HepG2 (cell line): ENCODE data around the gene SRRM4. TPM values are rescaled to one million over a fixed set of nuclear protein-coding genes. Genes with fewer than 3 reads are reported as not detected.
A peak's percentile ranks its signal among the peaks of the same experiment; 100 is the strongest.

Source experiments
- ATAD3A ChIP-seq: sonication (generic); formaldehyde crosslinking; IDR thresholded peaks from 2 replicates; pipeline ENCODE4 v1.4.0; 2020; ENCODE audit warnings: missing genetic modification reagents
- EHMT2 ChIP-seq: fragments of 200-600 bp; sonication (generic); IDR thresholded peaks from 2 replicates; pipeline ENCODE4 v1.7.0; 2017; ENCODE audit warnings: antibody characterized with exemption, low read depth, low read length, borderline replicate concordance
- POLR2G ChIP-seq: fragments of 200-400 bp; formaldehyde crosslinking; IDR thresholded peaks from 2 replicates; pipeline ENCODE4 v1.6.1; 2018; ENCODE audit warnings: mild to moderate bottlenecking, low read depth, low read length, moderate library complexity
- SALL2 ChIP-seq: sonication (generic); formaldehyde crosslinking; IDR thresholded peaks from 2 replicates; pipeline ENCODE4 v1.8.1; 2023; ENCODE audit warnings: mild to moderate bottlenecking, missing genetic modification reagents, inconsistent platforms
- SATB2 ChIP-seq: sonication (generic); formaldehyde crosslinking; IDR thresholded peaks from 2 replicates; pipeline ENCODE4 v1.5.0; 2020; ENCODE audit warnings: missing genetic modification reagents
- XBP1 ChIP-seq: sonication (generic); formaldehyde crosslinking; IDR thresholded peaks from 2 replicates; pipeline ENCODE4 v1.5.0; 2020; ENCODE audit warnings: missing genetic modification reagents
- ZFY ChIP-seq: sonication (generic); formaldehyde crosslinking; IDR thresholded peaks from 2 replicates; pipeline ENCODE4 v1.4.0; 2020; ENCODE audit warnings: missing genetic modification reagents
- ZNF747 ChIP-seq: sonication (generic); formaldehyde crosslinking; IDR thresholded peaks from 2 replicates; pipeline ENCODE4 v1.8.1; 2023; ENCODE audit warnings: missing genetic modification reagents, mild to moderate bottlenecking, borderline replicate concordance
- ZNF776 ChIP-seq: sonication (generic); formaldehyde crosslinking; IDR thresholded peaks from 2 replicates; pipeline ENCODE4 v1.4.0; 2020; ENCODE audit warnings: mild to moderate bottlenecking, missing genetic modification reagents
- polyA plus RNA-seq, 8 experiments: library from polyadenylated mRNA; depleted of rRNA in 3 of 8; stranded (reverse) in 7 of 8; unstranded in 1 of 8; fragments of >200 nt; fragmentation: Illumina TruSeq in 4 of 8; extraction: Trizol in 4 of 8; gene quantifications; 2 replicates each; pipeline versions ENCODE4 v1.2.1 to v1.2.3, GENCODE V29; 2011 to 2016; ENCODE audit warnings: low read depth in 4 of 8, missing spikeins in 1 of 8, mixed read lengths in 1 of 8; ENCODE audit not compliant: insufficient read depth in 1 of 8
- total RNA-seq, 5 experiments: library from RNA; depleted of rRNA; stranded (reverse); fragments of >200 nt; fragmentation: Illumina TruSeq; extraction: Trizol; gene quantifications; 2 replicates each; pipeline ENCODE4 v1.2.3, GENCODE V29; 2016; ENCODE audit warnings: low read depth in 1 of 5
- TF ChIP-seq, protein P1 (sequence below): IDR thresholded peaks from 2 replicates; pipeline ENCODE4 v1.6.1; 2016; ENCODE audit warnings: missing biosample characterization, missing genetic modification reagents, low read depth
- TF ChIP-seq, protein P2 (sequence below): sonication (generic); formaldehyde crosslinking; IDR thresholded peaks from 2 replicates; pipeline ENCODE4 v1.4.0; 2020; ENCODE audit warnings: missing genetic modification reagents, borderline replicate concordance
- TF ChIP-seq, protein P3 (sequence below): sonication (generic); formaldehyde crosslinking; IDR thresholded peaks from 2 replicates; pipeline ENCODE4 v1.4.0; 2020; ENCODE audit warnings: missing genetic modification reagents, borderline replicate concordance
- TF ChIP-seq, protein P4 (sequence below): sonication (generic); formaldehyde crosslinking; IDR thresholded peaks from 2 replicates; pipeline ENCODE4 v1.4.0; 2020; ENCODE audit warnings: missing genetic modification reagents
- TF ChIP-seq, protein P5 (sequence below): sonication (generic); formaldehyde crosslinking; IDR thresholded peaks from 2 replicates; pipeline ENCODE4 v1.4.0; 2020; ENCODE audit warnings: missing genetic modification reagents, borderline replicate concordance
- TF ChIP-seq, protein P6 (sequence below): IDR thresholded peaks from 2 replicates; pipeline ENCODE4 v1.6.1; 2016; ENCODE audit warnings: low read depth, borderline replicate concordance

The SRRM4 gene
- total and polyA plus RNA-seq, 2 of the 13 experiments (the other 11 are each of a cell fraction or from before 2014, with no cell fraction given): not detected

DNA sequence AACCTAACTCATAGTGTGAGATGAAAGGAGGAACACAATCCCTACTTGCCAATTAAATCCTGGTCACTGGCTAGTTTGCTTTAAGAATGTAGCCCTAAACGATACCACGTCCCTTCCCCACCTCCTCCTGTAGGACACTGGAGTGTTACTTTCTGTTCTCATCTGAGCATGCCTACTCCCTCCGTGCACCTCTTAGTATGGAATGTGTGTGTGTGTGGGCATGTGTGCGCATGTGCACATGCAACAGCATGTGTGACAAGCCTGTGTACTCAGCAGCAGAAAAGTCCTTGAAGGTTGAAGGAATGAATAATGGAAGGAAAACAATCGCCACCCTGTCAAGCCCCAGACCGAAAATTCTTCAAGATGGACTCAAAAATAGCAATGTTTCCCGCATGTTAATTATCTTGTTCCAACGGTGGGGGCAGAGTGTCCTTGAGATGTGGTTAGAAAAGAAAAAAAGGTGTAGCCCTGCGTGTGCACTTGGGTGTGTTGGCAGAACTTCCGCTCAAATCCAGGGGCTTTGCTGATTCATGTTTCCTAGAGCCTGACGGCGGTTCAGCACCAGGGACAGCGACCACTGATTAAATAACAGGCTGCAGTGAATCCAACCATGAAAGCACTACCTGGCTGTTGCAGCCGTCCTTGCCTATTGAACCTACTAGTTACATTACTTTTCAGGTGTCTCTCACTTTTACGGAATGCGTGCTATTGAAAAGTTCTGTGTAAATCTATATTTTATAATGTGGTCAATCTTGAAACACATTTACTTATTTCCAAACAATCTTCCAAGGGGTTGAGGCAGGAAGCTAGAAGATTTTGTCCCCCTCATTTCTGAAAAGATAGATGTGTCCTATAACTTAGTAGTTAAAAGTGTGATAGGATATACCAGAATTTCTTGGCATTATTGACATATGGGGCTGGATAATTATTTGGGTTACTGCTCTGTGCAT is 79.8 kb downstream of the SRRM4 start (continued):
- TF ChIP-seq, protein P1, sequence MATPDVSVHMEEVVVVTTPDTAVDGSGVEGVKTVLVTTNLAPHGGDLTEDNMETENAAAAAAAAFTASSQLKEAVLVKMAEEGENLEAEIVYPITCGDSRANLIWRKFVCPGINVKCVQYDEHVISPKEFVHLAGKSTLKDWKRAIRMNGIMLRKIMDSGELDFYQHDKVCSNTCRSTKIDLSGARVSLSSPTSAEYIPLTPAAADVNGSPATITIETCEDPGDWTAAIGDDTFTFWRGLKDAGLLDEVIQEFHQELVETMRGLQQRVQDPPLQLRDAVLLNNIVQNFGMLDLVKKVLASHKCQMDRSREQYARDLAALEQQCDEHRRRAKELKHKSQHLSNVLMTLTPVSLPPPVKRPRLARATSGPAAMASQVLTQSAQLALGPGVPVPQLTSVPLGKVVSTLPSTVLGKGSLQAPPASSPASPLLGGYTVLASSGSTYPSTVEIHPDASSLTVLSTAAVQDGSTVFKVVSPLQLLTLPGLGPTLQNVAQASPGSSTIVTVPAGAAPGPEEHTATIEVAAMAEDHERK (CRISPR knock-in tag): no peak
- no peak for TF ChIP-seq ATAD3A (CRISPR knock-in tag)
- no peak for TF ChIP-seq ZNF776 (CRISPR knock-in tag)
- 0 out of 2 replicates have a peak, but pooled peaks have one; percentile 48 for TF ChIP-seq SATB2 (CRISPR knock-in tag)
- TF ChIP-seq ZNF747 (CRISPR knock-in tag): no peak
- TF ChIP-seq EHMT2: peak; percentile 98
- TF ChIP-seq, protein P2, sequence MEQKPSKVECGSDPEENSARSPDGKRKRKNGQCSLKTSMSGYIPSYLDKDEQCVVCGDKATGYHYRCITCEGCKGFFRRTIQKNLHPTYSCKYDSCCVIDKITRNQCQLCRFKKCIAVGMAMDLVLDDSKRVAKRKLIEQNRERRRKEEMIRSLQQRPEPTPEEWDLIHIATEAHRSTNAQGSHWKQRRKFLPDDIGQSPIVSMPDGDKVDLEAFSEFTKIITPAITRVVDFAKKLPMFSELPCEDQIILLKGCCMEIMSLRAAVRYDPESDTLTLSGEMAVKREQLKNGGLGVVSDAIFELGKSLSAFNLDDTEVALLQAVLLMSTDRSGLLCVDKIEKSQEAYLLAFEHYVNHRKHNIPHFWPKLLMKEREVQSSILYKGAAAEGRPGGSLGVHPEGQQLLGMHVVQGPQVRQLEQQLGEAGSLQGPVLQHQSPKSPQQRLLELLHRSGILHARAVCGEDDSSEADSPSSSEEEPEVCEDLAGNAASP (CRISPR knock-in tag): peak; percentile 41; the same call in 1 of the 2 replicates
- TF ChIP-seq, protein P3, sequence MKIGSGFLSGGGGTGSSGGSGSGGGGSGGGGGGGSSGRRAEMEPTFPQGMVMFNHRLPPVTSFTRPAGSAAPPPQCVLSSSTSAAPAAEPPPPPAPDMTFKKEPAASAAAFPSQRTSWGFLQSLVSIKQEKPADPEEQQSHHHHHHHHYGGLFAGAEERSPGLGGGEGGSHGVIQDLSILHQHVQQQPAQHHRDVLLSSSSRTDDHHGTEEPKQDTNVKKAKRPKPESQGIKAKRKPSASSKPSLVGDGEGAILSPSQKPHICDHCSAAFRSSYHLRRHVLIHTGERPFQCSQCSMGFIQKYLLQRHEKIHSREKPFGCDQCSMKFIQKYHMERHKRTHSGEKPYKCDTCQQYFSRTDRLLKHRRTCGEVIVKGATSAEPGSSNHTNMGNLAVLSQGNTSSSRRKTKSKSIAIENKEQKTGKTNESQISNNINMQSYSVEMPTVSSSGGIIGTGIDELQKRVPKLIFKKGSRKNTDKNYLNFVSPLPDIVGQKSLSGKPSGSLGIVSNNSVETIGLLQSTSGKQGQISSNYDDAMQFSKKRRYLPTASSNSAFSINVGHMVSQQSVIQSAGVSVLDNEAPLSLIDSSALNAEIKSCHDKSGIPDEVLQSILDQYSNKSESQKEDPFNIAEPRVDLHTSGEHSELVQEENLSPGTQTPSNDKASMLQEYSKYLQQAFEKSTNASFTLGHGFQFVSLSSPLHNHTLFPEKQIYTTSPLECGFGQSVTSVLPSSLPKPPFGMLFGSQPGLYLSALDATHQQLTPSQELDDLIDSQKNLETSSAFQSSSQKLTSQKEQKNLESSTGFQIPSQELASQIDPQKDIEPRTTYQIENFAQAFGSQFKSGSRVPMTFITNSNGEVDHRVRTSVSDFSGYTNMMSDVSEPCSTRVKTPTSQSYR (CRISPR knock-in tag): peak; percentile 40; the same call in 1 of the 2 replicates
- TF ChIP-seq, protein P4, sequence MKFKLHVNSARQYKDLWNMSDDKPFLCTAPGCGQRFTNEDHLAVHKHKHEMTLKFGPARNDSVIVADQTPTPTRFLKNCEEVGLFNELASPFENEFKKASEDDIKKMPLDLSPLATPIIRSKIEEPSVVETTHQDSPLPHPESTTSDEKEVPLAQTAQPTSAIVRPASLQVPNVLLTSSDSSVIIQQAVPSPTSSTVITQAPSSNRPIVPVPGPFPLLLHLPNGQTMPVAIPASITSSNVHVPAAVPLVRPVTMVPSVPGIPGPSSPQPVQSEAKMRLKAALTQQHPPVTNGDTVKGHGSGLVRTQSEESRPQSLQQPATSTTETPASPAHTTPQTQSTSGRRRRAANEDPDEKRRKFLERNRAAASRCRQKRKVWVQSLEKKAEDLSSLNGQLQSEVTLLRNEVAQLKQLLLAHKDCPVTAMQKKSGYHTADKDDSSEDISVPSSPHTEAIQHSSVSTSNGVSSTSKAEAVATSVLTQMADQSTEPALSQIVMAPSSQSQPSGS (CRISPR knock-in tag): peak; percentile 55; the same call in 1 of the 2 replicates
- TF ChIP-seq, protein P5, sequence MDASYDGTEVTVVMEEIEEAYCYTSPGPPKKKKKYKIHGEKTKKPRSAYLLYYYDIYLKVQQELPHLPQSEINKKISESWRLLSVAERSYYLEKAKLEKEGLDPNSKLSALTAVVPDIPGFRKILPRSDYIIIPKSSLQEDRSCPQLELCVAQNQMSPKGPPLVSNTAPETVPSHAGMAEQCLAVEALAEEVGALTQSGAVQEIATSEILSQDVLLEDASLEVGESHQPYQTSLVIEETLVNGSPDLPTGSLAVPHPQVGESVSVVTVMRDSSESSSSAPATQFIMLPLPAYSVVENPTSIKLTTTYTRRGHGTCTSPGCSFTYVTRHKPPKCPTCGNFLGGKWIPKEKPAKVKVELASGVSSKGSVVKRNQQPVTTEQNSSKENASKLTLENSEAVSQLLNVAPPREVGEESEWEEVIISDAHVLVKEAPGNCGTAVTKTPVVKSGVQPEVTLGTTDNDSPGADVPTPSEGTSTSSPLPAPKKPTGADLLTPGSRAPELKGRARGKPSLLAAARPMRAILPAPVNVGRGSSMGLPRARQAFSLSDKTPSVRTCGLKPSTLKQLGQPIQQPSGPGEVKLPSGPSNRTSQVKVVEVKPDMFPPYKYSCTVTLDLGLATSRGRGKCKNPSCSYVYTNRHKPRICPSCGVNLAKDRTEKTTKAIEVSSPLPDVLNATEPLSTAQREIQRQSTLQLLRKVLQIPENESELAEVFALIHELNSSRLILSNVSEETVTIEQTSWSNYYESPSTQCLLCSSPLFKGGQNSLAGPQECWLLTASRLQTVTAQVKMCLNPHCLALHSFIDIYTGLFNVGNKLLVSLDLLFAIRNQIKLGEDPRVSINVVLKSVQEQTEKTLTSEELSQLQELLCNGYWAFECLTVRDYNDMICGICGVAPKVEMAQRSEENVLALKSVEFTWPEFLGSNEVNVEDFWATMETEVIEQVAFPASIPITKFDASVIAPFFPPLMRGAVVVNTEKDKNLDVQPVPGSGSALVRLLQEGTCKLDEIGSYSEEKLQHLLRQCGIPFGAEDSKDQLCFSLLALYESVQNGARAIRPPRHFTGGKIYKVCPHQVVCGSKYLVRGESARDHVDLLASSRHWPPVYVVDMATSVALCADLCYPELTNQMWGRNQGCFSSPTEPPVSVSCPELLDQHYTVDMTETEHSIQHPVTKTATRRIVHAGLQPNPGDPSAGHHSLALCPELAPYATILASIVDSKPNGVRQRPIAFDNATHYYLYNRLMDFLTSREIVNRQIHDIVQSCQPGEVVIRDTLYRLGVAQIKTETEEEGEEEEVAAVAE (CRISPR knock-in tag): peak; percentile 68; the same call in 1 of the 2 replicates
- TF ChIP-seq, protein P6, sequence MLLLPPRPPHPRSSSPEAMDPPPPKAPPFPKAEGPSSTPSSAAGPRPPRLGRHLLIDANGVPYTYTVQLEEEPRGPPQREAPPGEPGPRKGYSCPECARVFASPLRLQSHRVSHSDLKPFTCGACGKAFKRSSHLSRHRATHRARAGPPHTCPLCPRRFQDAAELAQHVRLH (CRISPR knock-in tag): peak; percentile 56; the same call in 1 of the 2 replicates
- peak; percentile 63; the same call in 1 of the 2 replicates for TF ChIP-seq SALL2 (CRISPR knock-in tag)
- 0 out of 2 replicates have a peak, but pooled peaks have one; percentile 86 for TF ChIP-seq XBP1 (CRISPR knock-in tag)
- peak; percentile 25; the same call in 1 of the 2 replicates for TF ChIP-seq ZFY (CRISPR knock-in tag)
- no peak for TF ChIP-seq POLR2G
